ENCODE measurements around the gene OR14I1.
"Not testable (repeated sequence)": the region's sequence is repeated elsewhere in the genome, so short reads cannot be mapped to it uniquely, and the experiment has no call there.

Gene OR14I1

GRCh38 chr1:248688527-248689298, 13.9 kb downstream of the OR14I1 start:
- no peak for DNase-seq (ENCODE audit: low spot score)

- DNase-seq (ENCODE audit: low spot score): no peak
These were observed 15.8 kb downstream of the OR14I1 start for GRCh38 chr1:248686815-248687214.

- no peak for DNase-seq (ENCODE audit: low spot score)
These were observed 20.9 kb downstream of the OR14I1 start for GRCh38 chr1:248681651-248682050.

- no peak for DNase-seq (ENCODE audit: low spot score)
These were observed 32.6 kb downstream of the OR14I1 start for GRCh38 chr1:248670003-248670402.

GRCh38 chr1:248663453-248664328, 38.9 kb downstream of the OR14I1 start:
- not testable (repeated sequence) for DNase-seq (ENCODE audit: low spot score)

GRCh38 chr1:248656797-248657196, 45.8 kb downstream of the OR14I1 start:
- not testable (repeated sequence) for DNase-seq (ENCODE audit: low spot score)

- not testable (repeated sequence) for DNase-seq (ENCODE audit: low spot score)
These were observed 47.2 kb downstream of the OR14I1 start, which contains the start of gene OR2T27 for GRCh38 chr1:248655354-248655753. OR2T27 (minus strand) TSS chr1:248655528; CDS start chr1:248650884, 4,644 bp downstream.

Data from putamen (tissue), 1 donor.